GM19455 (cell line): Measurements from ENCODE around the gene ARFGEF3.
"Not testable (repeated sequence)": the region's sequence is repeated elsewhere in the genome, so short reads cannot be mapped to it uniquely, and the experiment has no call there.

ENCODE experiments used
- ATAC-seq: cut with Tn5 transposase; IDR thresholded peaks from one replicate; pipeline ENCODE4 v1.9.1; 2021; ENCODE audit not compliant: unreplicated experiment

Gene ARFGEF3

DNA sequence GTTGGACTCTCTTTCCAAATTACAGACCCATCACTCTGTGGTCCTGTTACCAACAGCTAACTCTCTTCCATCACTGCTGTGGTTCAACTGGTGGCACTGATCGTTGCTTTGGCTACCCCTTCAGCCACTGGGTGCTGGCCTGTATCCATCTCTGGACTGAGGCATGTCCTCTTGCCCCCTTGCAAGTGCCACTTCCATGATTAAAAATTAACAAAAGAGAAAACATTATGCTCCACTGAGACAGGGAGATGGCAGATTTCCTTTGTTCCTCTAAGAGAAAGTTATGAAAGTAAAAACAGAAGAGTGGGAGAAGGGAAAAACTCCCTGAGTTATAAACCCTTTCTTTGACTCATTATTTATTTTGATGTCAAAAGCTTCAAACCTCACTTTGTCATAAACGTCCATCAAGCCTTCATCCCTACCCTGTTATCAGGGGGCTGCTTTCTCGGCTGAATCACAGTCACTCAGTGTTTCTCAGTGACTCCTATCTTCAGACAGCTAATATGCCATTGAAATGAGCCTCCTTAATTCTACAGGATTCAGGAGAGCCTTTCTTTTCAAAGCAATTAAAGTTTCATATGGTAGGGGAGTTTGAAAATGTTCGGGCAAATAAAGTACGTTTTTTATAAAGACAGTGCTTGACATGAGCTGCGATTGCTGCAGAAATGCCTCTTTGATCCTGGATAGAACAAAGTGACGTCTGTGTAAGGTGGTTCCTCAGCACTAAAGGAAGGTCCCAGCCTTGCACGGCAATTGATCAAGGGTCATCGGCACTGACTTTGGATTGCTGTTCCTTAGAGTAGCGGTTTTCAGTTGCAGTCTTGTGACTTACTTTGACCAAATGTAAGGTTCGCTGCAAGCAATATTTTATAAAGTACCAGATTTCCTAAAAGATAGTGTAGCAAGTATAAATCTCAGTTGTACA lies 106.5 kb downstream of the ARFGEF3 start:
- no peak for ATAC-seq

DNA sequence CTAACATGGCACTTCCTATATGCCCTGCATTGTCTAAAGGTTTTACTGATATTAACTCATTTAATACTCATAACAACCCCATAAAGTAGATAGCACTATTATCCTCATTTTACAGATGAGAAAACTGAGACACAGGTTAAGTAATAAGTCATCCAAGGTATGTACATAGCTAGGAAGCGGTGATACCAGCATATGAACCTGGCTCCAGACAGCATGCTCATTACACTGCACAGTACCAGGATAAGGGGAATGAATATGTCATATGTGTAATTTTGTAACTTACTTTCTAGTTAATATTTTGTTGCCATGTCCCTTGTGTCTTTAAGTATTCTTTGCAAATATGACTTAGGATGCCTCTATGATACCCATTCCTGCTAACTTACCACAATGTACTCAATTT lies 109.7 kb downstream of the ARFGEF3 start:
- ATAC-seq: no peak

GRCh38 chr6:138272533-138273315 lies 111.0 kb downstream of the ARFGEF3 start:
- no peak for ATAC-seq

DNA sequence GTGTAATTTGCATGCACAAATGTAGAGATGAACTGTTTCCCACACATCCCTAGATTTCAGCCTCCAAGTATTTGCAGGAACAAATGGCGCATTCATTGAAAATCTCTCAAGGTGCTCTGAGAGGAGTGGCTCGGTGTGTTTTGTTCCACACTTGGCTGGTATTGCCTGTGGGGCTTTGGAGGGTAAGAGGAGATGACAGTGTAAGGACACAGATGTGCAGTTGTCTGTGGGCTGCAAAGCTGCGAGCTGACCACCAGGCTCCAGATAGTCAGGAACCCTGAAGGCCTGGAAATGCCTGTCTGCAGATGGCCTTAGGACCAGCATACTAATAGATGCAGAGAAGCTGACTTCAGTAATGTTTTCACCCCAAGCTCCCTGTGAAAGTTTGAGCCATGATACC lies 114.2 kb downstream of the ARFGEF3 start:
- ATAC-seq: no peak

- no peak for ATAC-seq
These were observed 116.1 kb downstream of the ARFGEF3 start for GRCh38 chr6:138277835-138278234.

- no peak for ATAC-seq
These were observed 116.6 kb downstream of the ARFGEF3 start for GRCh38 chr6:138278326-138278725.

DNA sequence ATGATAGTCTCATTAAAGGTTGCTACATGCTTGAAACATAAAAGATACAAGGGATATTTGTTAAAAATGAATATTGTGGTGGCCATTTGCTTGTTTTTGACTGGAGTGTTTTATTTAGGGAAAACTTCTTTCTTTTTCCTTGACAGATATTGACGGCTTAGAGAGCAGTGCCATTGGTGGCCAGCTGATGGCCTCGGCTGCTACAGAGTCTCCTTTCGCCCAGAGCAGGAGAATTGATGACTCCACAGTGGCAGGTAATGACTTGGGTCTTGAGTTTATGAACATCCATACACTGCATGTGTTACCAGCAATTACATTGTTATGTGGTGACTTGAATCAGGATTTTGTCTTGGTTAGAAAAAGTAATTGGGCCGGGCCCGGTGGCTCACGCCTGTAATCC lies 124.1 kb downstream of the ARFGEF3 start:
- no peak for ATAC-seq

GRCh38 chr6:138286698-138287097 lies 125.0 kb downstream of the ARFGEF3 start:
- ATAC-seq: no peak

GRCh38 chr6:138287144-138287955 lies 125.6 kb downstream of the ARFGEF3 start:
- ATAC-seq: no peak

DNA sequence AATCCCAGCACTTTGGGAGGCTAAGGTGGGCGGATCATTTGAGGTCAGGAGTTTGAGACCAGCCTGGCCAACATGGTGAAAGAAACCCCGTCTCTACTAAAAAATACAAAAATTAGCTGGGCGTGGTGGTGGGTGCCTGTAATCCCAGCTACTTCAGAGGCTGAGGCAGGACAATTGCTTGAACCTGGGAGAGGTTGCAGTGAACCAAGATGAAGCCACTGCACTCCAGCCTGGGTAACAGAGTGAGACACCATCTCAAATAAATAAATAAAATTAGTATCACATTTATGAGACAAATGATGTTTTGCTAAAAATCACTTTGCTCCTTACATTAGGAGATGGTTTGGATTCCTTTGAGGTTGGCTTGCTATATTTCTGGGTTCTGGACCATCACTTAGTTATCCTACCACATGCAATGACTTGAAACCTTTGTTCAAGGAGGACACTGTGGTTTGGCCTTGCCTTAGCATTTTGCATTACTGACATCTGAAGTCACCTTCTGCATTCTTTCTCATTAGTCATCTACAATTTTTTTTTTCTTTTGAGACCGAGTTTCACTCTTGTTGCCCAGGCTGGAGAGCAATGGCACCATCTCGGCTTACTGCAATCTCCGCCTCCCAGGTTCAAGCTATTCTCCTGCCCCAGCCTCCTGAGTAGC lies 126.8 kb downstream of the ARFGEF3 start:
- not testable (repeated sequence) for ATAC-seq

DNA sequence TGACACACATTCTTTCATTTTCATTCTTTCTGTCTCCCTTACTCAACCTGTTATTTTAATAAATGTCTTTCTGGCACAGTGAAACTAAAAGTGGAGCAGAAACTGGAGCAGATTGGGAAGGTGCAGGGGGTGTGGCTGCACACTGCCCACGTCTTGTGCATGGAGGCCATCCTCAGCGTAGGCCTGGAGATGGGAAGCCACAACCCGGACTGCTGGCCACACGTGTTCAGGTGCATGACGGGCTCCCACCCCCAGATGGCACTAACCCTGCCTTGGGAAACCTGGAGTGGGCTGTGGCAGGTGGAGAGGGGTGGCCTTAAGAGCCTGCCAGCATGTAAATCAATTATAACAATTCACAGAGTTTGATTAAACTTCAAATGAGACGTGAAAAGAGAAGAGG lies 128.0 kb downstream of the ARFGEF3 start:
- ATAC-seq: no peak

DNA sequence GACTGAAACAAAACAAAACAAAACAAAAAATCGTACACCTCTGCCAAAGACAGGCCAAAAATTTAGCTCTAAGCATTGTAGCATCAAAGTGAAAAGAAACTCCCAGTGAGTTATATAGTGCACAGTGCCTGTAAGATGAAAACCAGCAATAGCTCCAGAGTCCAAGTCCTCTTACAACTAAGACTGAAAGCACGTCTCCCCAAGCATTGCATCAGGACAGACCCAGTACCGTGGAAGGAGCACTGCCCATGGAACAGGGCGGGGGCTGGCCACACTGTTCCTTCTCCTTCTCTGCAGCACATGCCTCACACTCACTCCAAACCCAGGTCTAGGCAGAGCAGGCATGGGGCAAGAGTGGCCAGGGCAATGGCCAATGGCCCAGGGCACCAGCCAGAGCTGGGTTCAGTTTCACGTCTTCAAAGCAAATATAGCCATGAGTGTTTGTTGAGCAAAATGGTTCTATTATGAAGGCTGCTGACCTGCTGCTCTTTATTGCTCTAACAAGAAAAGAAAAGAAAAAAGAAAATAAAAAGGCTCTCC lies 128.8 kb downstream of the ARFGEF3 start:
- ATAC-seq: no peak

DNA sequence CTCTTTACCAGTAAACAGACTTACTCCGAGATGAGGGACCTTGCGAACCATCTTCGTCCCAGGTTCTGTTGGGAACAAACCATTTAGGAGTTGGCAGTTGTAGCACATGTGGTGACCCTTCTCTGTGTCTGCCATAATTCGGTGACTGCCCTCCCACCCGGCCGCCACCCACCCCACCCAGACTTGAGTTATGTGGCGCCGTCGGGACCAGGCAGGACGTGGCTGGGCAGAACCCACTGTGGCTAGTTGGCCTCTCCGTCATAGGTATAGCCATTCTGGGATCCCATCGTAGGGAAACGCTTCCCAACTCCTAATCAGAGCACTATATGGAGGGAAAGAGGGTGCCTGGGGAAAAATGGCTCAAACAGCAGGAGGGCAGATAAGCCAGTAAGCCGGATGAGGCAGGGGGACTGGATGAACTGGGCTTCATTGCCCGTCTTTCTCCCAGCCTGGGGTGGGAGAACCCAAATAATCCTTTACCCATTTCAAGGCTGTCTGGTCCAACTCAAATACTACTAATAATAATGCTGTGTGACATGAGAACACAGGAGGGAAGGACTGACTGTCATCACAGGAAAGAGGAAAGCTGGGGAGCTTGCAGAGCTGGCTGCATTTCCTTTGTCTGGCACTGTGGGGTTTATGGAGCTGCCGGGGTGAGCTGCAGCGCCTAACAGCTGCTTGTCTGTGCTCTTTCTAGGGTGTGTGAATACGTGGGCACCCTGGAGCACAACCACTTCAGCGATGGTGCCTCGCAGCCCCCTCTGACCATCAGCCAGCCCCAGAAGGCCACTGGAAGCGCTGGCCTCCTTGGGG lies 129.5 kb downstream of the ARFGEF3 start:
- ATAC-seq: no peak

GRCh38 chr6:138291849-138292181 lies 130.1 kb downstream of the ARFGEF3 start:
- ATAC-seq: no peak

DNA sequence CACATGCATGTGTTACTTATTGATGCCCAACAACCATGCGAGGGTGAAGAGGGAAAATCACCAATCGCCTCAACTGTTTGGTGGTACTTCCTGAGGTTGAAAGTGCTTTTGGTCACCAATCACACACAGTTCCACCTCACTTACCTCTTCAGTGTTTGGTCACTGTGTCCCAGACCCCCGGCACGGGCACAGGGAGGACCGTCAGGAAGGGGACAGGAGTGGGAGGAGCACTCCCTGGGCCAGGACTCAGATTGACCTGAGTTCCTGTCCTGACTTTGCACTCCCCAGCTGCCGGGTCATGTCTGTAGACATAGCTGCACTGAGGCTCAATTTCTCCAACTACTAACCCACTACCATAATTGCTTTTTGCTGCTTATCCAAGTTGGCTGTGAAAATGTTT lies 130.7 kb downstream of the ARFGEF3 start:
- no peak for ATAC-seq

DNA sequence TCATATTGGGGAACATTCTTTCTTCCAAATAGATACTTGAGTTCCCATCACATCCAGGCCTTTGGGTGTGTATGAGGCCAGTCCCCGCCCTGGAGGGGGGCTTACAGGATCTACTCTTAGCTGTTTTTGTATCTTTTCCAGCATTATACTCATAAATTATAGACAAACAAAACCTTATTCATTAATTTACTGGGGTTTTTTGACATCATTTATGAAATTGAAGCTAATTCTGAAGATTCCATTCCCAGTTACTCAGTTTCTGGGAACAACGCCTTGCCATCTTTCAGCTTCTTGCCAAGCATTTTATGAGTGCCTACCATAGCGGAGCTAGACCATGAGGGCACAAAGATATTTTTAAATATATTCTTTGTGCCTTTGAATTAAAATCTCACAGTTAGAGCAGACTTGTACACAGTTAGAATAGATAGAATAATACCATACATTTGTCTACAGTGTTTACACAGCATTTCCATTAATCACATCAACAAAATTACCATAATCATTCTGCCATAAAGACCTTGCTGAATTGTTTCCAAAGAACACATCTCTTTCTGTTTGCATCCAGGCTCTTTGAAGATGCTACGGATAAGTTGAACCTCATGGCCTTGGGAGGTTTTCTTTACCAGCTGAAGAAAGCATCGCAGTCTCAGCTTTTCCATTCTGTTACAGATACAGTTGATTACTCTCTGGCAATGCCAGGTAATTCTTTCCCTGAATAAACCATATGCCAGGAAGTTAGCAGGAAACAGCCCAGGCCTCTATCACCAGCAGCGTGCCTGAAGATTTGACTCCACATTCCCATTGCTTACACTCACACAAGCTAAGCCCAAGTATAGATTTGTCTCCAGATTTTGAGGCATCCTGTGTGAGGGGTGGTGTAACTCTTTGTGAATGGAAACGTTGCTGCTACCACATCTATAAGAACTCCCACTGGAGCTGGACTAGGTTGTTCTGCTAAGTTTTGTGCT lies 132.0 kb downstream of the ARFGEF3 start:
- ATAC-seq: no peak

- no peak for ATAC-seq
These were observed 134.6 kb downstream of the ARFGEF3 start for GRCh38 chr6:138296381-138296780.

- no peak for ATAC-seq
These were observed 135.0 kb downstream of the ARFGEF3 start for GRCh38 chr6:138296786-138297185.
